AG09319 (cell line): ENCODE results near the gene LRRC45.

ENCODE experiments used
- DNase-seq: peaks from one replicate; pipeline ENCODE4 v3.0.0-alpha.2; 2010; ENCODE audit warnings: low read depth; ENCODE audit errors: extremely low read depth
- CTCF ChIP-seq: IDR thresholded peaks from 2 replicates; pipeline ENCODE4 v1.5.1; 2011; ENCODE audit warnings: low read depth, mild to moderate bottlenecking, inconsistent platforms, low read length, moderate library complexity

The LRRC45 gene

GRCh38 chr17:82018152-82018988, 4.7 kb upstream of the LRRC45 start:
- DNase-seq, result no peak
- no peak for TF ChIP-seq CTCF

- no peak for TF ChIP-seq CTCF
- DNase-seq, result no peak
These were observed 4.0 kb upstream of the LRRC45 start for GRCh38 chr17:82018989-82019689.

- DNase-seq, result no peak
- peak; percentile 73 for TF ChIP-seq CTCF
These were observed 3.2 kb upstream of the LRRC45 start for GRCh38 chr17:82019690-82020571.

- DNase-seq, result no peak
- TF ChIP-seq CTCF, result no peak
These were observed 2.5 kb upstream of the LRRC45 start for GRCh38 chr17:82020572-82021106.

GRCh38 chr17:82021107-82021899, 1.8 kb upstream of the LRRC45 start:
- peak; percentile 49 for DNase-seq
- TF ChIP-seq CTCF, result peak; percentile 82

- TF ChIP-seq CTCF, result no peak
- no peak for DNase-seq
These were observed 1.2 kb upstream of the LRRC45 start for GRCh38 chr17:82021900-82022309.
